PFSK-1 (cell line): Measurements from ENCODE around the gene PODXL2.

ENCODE experiments used
- POLR2AphosphoS5 ChIP-seq: IDR thresholded peaks from 2 replicates; pipeline ENCODE4 v1.6.1; 2012; ENCODE audit warnings: low read depth, mild to moderate bottlenecking, control low read depth, low read length, moderate library complexity
- TF ChIP-seq, protein P1 (sequence below), 2 experiments: IDR thresholded peaks; 2 replicates each; pipeline versions ENCODE4 v1.6.1 to v1.8.0; 2011 to 2012; ENCODE audit warnings: low read depth in 2 of 2, low read length in 2 of 2, control low read depth in 1 of 2, inconsistent platforms in 1 of 2, mild to moderate bottlenecking in 1 of 2, moderate library complexity in 1 of 2; ENCODE audit not compliant: insufficient read depth in 1 of 2

DNA sequence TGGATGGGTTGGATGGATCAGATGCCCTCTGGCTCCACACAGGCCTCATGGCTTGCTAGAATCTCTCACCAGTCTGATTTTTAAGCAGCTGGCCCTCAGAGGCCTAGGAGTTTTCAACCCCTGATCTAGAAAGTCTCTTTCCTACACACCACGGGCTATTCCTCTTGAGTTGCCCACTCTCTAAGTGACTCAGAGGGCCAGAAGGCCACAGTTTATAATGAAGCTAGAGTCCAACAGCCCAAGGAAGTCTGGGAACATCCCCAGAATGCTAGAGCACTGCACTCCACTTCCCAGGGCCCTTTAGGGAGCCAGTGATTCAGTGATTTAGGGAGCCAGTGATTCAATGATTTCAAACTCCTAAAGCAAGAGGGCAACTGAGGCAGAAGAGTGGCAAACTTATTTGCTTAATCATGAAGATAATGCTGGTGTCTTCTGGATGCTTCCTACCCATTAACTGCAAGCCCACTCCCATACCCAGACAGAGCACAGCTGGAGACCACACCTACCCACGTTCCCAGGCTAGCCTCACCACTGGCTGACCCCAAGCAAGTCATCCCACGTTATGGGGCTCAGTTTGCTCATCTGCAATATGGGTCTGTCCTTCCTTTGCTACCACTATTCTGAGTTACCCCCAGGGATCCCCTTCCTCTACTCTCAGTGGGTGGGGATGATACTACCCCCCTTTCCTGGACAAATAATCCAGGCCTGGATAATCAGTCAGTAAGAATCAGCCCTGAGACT lies 80.5 kb downstream of the PODXL2 start:
- no peak for TF ChIP-seq POLR2AphosphoS5
- TF ChIP-seq, protein P1, sequence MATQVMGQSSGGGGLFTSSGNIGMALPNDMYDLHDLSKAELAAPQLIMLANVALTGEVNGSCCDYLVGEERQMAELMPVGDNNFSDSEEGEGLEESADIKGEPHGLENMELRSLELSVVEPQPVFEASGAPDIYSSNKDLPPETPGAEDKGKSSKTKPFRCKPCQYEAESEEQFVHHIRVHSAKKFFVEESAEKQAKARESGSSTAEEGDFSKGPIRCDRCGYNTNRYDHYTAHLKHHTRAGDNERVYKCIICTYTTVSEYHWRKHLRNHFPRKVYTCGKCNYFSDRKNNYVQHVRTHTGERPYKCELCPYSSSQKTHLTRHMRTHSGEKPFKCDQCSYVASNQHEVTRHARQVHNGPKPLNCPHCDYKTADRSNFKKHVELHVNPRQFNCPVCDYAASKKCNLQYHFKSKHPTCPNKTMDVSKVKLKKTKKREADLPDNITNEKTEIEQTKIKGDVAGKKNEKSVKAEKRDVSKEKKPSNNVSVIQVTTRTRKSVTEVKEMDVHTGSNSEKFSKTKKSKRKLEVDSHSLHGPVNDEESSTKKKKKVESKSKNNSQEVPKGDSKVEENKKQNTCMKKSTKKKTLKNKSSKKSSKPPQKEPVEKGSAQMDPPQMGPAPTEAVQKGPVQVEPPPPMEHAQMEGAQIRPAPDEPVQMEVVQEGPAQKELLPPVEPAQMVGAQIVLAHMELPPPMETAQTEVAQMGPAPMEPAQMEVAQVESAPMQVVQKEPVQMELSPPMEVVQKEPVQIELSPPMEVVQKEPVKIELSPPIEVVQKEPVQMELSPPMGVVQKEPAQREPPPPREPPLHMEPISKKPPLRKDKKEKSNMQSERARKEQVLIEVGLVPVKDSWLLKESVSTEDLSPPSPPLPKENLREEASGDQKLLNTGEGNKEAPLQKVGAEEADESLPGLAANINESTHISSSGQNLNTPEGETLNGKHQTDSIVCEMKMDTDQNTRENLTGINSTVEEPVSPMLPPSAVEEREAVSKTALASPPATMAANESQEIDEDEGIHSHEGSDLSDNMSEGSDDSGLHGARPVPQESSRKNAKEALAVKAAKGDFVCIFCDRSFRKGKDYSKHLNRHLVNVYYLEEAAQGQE (IDR thresholded peaks at IDR 0.05; ENCODE audit: insufficient read depth in 1 of 2, low read depth in 2 of 2, low read length in 2 of 2), result no peak
